Progenitor cell of endocrine pancreas (in vitro differentiated cells): ENCODE measurements around the gene MRPL24. TPM values are rescaled to one million over a fixed set of nuclear protein-coding genes. Genes with fewer than 3 reads are reported as not detected.

Experiments used
- DNase-seq: peaks from one replicate; pipeline ENCODE4 v3.0.0; 2021; ENCODE audit warnings: low spot score; ENCODE audit not compliant: unreplicated experiment
- H3K27ac Mint-ChIP-seq: 2 replicates; pipeline ENCODE4 v1.8.0; 2021; ENCODE audit warnings: mild to moderate bottlenecking, moderate library complexity, mixed read lengths
- H3K27me3 Mint-ChIP-seq: 2 replicates; pipeline ENCODE4 v1.8.0; 2021; ENCODE audit warnings: mixed read lengths
- H3K36me3 Mint-ChIP-seq: 2 replicates; pipeline ENCODE4 v1.8.0; 2022; ENCODE audit warnings: mixed read lengths; ENCODE audit not compliant: insufficient read depth
- H3K4me1 Mint-ChIP-seq: 2 replicates; pipeline ENCODE4 v1.8.0; 2021; ENCODE audit warnings: low read depth, mixed read lengths
- H3K4me3 Mint-ChIP-seq: 2 replicates; pipeline ENCODE4 v1.8.0; 2021; ENCODE audit warnings: low read depth, mild to moderate bottlenecking, moderate library complexity, mixed read lengths
- H3K9me3 Mint-ChIP-seq: 2 replicates; pipeline ENCODE4 v1.8.0; 2021; ENCODE audit warnings: low read depth, mixed read lengths
- total RNA-seq: library from RNA; stranded (reverse); gene quantifications from 2 replicates; pipeline ENCODE4 v1.2.1, GENCODE V29; 2021
- TF ChIP-seq, protein P1 (sequence below): fragments of 200-600 bp; sonication (generic); IDR thresholded peaks from one replicate; pipeline ENCODE4 v1.5.0; 2021; ENCODE audit warnings: antibody characterized with exemption, mild to moderate bottlenecking; ENCODE audit not compliant: unreplicated experiment

The MRPL24 gene
- total RNA-seq, 1 donor from 2014 or later: 43.2 TPM

DNA sequence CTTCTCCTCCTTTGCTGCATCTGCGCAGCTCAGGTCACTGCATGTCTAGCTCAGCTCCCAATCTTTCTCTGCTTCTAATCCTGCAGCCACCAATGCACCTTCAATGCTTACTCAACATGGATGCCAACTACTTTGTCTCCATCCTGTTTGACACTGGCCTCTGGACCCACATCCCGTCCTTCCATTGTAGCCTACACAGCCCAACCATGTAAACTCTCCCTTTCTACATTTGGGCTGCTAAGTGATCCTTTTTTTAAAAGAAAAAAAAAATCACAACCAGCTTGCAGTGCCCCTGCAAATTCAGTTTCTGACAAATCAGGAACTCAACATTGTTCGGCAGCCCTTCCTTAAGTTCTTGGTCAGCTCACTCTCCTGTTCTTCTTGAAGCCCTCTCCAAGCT, 26.1 kb downstream of the MRPL24 start:
- peaks cover 2% of the 10 kb centered on the region for H3K4me1 Mint-ChIP-seq
- H3K9me3 Mint-ChIP-seq: no peaks in the 10 kb centered on the region
- no peak for DNase-seq
- no peak overlapping the region for H3K4me3 Mint-ChIP-seq
- no peaks in the 10 kb centered on the region for H3K27me3 Mint-ChIP-seq
- TF ChIP-seq, protein P1, sequence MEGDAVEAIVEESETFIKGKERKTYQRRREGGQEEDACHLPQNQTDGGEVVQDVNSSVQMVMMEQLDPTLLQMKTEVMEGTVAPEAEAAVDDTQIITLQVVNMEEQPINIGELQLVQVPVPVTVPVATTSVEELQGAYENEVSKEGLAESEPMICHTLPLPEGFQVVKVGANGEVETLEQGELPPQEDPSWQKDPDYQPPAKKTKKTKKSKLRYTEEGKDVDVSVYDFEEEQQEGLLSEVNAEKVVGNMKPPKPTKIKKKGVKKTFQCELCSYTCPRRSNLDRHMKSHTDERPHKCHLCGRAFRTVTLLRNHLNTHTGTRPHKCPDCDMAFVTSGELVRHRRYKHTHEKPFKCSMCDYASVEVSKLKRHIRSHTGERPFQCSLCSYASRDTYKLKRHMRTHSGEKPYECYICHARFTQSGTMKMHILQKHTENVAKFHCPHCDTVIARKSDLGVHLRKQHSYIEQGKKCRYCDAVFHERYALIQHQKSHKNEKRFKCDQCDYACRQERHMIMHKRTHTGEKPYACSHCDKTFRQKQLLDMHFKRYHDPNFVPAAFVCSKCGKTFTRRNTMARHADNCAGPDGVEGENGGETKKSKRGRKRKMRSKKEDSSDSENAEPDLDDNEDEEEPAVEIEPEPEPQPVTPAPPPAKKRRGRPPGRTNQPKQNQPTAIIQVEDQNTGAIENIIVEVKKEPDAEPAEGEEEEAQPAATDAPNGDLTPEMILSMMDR: no peak
- no peak overlapping the region for H3K27ac Mint-ChIP-seq
- peaks cover 3% of the 10 kb centered on the region for H3K36me3 Mint-ChIP-seq

- peaks cover 3% of the 10 kb centered on the region for H3K36me3 Mint-ChIP-seq
- TF ChIP-seq, protein P1: no peak
- DNase-seq: no peak
- H3K27me3 Mint-ChIP-seq: no peaks in the 10 kb centered on the region
- no peak overlapping the region for H3K4me3 Mint-ChIP-seq
- H3K27ac Mint-ChIP-seq: peak overlapping the region; percentile 45
- H3K9me3 Mint-ChIP-seq: no peaks in the 10 kb centered on the region
- peaks cover 11% of the 10 kb centered on the region for H3K4me1 Mint-ChIP-seq
Measured at GRCh38 chr1:156712626-156713025, 28.3 kb downstream of the MRPL24 start.

GRCh38 chr1:156711011-156711817, 29.7 kb downstream of the MRPL24 start:
- H3K4me1 Mint-ChIP-seq: peaks cover 17% of the 10 kb centered on the region
- no peak overlapping the region for H3K4me3 Mint-ChIP-seq
- H3K9me3 Mint-ChIP-seq: no peaks in the 10 kb centered on the region
- H3K27ac Mint-ChIP-seq: no peak overlapping the region
- no peak for DNase-seq
- H3K27me3 Mint-ChIP-seq: no peaks in the 10 kb centered on the region
- TF ChIP-seq, protein P1: no peak
- H3K36me3 Mint-ChIP-seq: no peaks in the 10 kb centered on the region

GRCh38 chr1:156709757-156710489, 31.0 kb downstream of the MRPL24 start:
- H3K9me3 Mint-ChIP-seq: no peaks in the 10 kb centered on the region
- H3K27me3 Mint-ChIP-seq: no peaks in the 10 kb centered on the region
- H3K27ac Mint-ChIP-seq: peak overlapping the region; percentile 11
- peaks cover 19% of the 10 kb centered on the region for H3K4me1 Mint-ChIP-seq
- no peaks in the 10 kb centered on the region for H3K36me3 Mint-ChIP-seq
- no peak for DNase-seq
- H3K4me3 Mint-ChIP-seq: no peak overlapping the region
- TF ChIP-seq, protein P1: no peak

GRCh38 chr1:156709031-156709430, 31.9 kb downstream of the MRPL24 start:
- H3K36me3 Mint-ChIP-seq: no peaks in the 10 kb centered on the region
- DNase-seq: no peak
- peak overlapping the region; percentile 11 for H3K27ac Mint-ChIP-seq
- peaks cover 6% of the 10 kb centered on the region for H3K27me3 Mint-ChIP-seq
- no peaks in the 10 kb centered on the region for H3K9me3 Mint-ChIP-seq
- TF ChIP-seq, protein P1: no peak
- peaks cover 25% of the 10 kb centered on the region for H3K4me1 Mint-ChIP-seq
- H3K4me3 Mint-ChIP-seq: no peak overlapping the region
